ENCODE measurements around the gene PDZD2.

GRCh38 chr5:31706186-31706585 lies 67.3 kb downstream of the PDZD2 start:
- no peak for TF ChIP-seq EZH2phosphoT487 (IDR thresholded peaks at IDR 0.05; ENCODE audit: insufficient read depth, low read depth)
- TF ChIP-seq EZH2 (IDR thresholded peaks at IDR 0.05; ENCODE audit: insufficient read depth, poor library complexity, severe bottlenecking): no peak
